Measurements from ENCODE around the gene MALAT1. TPM values are rescaled to one million over a fixed set of nuclear protein-coding genes. Genes with fewer than 3 reads are reported as not detected.

Gene MALAT1
- total RNA-seq, 1 experiment from 2014 or later: 6,000 TPM

DNA sequence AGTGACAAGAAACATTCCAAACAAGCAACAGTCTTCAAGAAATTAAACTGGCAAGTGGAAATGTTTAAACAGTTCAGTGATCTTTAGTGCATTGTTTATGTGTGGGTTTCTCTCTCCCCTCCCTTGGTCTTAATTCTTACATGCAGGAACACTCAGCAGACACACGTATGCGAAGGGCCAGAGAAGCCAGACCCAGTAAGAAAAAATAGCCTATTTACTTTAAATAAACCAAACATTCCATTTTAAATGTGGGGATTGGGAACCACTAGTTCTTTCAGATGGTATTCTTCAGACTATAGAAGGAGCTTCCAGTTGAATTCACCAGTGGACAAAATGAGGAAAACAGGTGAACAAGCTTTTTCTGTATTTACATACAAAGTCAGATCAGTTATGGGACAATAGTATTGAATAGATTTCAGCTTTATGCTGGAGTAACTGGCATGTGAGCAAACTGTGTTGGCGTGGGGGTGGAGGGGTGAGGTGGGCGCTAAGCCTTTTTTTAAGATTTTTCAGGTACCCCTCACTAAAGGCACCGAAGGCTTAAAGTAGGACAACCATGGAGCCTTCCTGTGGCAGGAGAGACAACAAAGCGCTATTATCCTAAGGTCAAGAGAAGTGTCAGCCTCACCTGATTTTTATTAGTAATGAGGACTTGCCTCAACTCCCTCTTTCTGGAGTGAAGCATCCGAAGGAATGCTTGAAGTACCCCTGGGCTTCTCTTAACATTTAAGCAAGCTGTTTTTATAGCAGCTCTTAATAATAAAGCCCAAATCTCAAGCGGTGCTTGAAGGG, 6.0 kb downstream of the MALAT1 start:
- no peaks in the 10 kb centered on the region for H3K9me3 ChIP-seq (ENCODE audit: control insufficient read depth in 1 of 2, insufficient read depth in 1 of 2, low read depth in 1 of 2, low read length in 2 of 2)
- peak overlapping the region; percentile 83 for H3K27ac ChIP-seq (ENCODE audit: low read depth, low read length)
- CTCF ChIA-PET: interaction anchor here (0.8 to 6.1 kb wide), 3 partner anchors 33 to 89 kb away, joined by 3 to 31 read pairs (median 10); no protein-coding TSS in a partner anchor
- peak overlapping the region; percentile 6 to 10; a peak in 3 of 4 replicates for H3K4me3 ChIP-seq (replicated peaks in 1 of 2; ENCODE audit: low read depth in 1 of 2, low read length in 2 of 2)
- intact Hi-C loops (cut with micrococcal nuclease): loop anchor here (5.0 kb wide), 1 partner anchor 123 kb away; the partner anchor contains the start of gene SLC25A45
- no peaks in the 10 kb centered on the region for H3K9me2 ChIP-seq (ENCODE audit: insufficient read depth)
- peaks cover 50 to 89% of the 10 kb centered on the region in 2 experiments for H3K4me1 ChIP-seq (ENCODE audit: control insufficient read depth in 1 of 2, insufficient read depth in 2 of 2, low read length in 2 of 2)
- DNase-seq (ENCODE audit: low read depth, low spot score) (no peak), ATAC-seq (no peak)
- TSS peak; percentile 0 for BruUV-seq (replicated peaks)
- no peak overlapping the region for H2AFZ ChIP-seq (ENCODE audit: low read depth, low read length, poor library complexity, severe bottlenecking)
- TF ChIP-seq, protein P1, sequence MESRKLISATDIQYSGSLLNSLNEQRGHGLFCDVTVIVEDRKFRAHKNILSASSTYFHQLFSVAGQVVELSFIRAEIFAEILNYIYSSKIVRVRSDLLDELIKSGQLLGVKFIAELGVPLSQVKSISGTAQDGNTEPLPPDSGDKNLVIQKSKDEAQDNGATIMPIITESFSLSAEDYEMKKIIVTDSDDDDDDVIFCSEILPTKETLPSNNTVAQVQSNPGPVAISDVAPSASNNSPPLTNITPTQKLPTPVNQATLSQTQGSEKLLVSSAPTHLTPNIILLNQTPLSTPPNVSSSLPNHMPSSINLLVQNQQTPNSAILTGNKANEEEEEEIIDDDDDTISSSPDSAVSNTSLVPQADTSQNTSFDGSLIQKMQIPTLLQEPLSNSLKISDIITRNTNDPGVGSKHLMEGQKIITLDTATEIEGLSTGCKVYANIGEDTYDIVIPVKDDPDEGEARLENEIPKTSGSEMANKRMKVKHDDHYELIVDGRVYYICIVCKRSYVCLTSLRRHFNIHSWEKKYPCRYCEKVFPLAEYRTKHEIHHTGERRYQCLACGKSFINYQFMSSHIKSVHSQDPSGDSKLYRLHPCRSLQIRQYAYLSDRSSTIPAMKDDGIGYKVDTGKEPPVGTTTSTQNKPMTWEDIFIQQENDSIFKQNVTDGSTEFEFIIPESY (IDR thresholded peaks at IDR 0.05; ENCODE audit: extremely low read depth, insufficient replicate concordance, low read length): peak; percentile 2
- TF ChIP-seq POLR2AphosphoS5 (IDR thresholded peaks at IDR 0.05; ENCODE audit: low read depth, low read length): peak; percentile 67
- TF ChIP-seq, protein P2, sequence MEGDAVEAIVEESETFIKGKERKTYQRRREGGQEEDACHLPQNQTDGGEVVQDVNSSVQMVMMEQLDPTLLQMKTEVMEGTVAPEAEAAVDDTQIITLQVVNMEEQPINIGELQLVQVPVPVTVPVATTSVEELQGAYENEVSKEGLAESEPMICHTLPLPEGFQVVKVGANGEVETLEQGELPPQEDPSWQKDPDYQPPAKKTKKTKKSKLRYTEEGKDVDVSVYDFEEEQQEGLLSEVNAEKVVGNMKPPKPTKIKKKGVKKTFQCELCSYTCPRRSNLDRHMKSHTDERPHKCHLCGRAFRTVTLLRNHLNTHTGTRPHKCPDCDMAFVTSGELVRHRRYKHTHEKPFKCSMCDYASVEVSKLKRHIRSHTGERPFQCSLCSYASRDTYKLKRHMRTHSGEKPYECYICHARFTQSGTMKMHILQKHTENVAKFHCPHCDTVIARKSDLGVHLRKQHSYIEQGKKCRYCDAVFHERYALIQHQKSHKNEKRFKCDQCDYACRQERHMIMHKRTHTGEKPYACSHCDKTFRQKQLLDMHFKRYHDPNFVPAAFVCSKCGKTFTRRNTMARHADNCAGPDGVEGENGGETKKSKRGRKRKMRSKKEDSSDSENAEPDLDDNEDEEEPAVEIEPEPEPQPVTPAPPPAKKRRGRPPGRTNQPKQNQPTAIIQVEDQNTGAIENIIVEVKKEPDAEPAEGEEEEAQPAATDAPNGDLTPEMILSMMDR (IDR thresholded peaks at IDR 0.05 in 2 of 3, conservative IDR thresholded peaks at IDR 0.05 in 1 of 3; ENCODE audit: borderline replicate concordance in 1 of 3, insufficient read depth in 1 of 3, low read depth in 2 of 3, low read length in 2 of 3): no peak
- POLR2A ChIA-PET: interaction anchor here (0.7 to 26.7 kb wide), 15 partner anchors 7 to 256 kb away, joined by 3 to 1499 read pairs (median 6); partner anchors contain the start of genes CDC42EP2, DPF2, MALAT1 and NEAT1
- peak overlapping the region; percentile 29 for H3K9ac ChIP-seq (ENCODE audit: low read length)
- peak overlapping the region; percentile 85 for H3K4me2 ChIP-seq (ENCODE audit: low read length)
- no peaks in the 10 kb centered on the region for H3K27me3 ChIP-seq (ENCODE audit: insufficient read depth, low read length)
- RAD21 ChIA-PET (ENCODE audit: low non-redundant PET in 1 of 2, low total read pairs in 2 of 2, uncharacterized antibody in 2 of 2, unreplicated experiment in 2 of 2): no interaction called here
- peaks cover 62% of the 10 kb centered on the region for H4K20me1 ChIP-seq (ENCODE audit: insufficient read depth)
- peaks cover 68% of the 10 kb centered on the region for H3K79me2 ChIP-seq (ENCODE audit: insufficient read depth, low read length)
- peaks cover 50 to 57% of the 10 kb centered on the region in 2 experiments for H3K36me3 ChIP-seq (ENCODE audit: control insufficient read depth in 1 of 2, insufficient read depth in 2 of 2, low read length in 2 of 2)

Data from HCT116 (cell line).